ENCODE measurements around the gene CAPNS1. TPM values are rescaled to one million over a fixed set of nuclear protein-coding genes. Genes with fewer than 3 reads are reported as not detected.
A peak's percentile ranks its signal among the peaks of the same experiment; 100 is the strongest.

Gene CAPNS1
- total and polyA plus RNA-seq, 2 experiments from 2014 or later: 199 to 320 TPM

GRCh38 chr19:36111200-36111539 lies 28.7 kb upstream of the CAPNS1 start:
- H3K4me3 ChIP-seq: no peak overlapping the region
- H4K20me1 ChIP-seq (ENCODE audit: insufficient read depth, poor library complexity, severe bottlenecking): no peaks in the 10 kb centered on the region
- H3K27me3 ChIP-seq: no peaks in the 10 kb centered on the region
- DNase-seq (ENCODE audit: low spot score): no peak
- H3K79me2 ChIP-seq: peaks cover 12% of the 10 kb centered on the region
- no peak overlapping the region for H2AFZ ChIP-seq
- no peak overlapping the region for H3K4me2 ChIP-seq
- peaks cover 8% of the 10 kb centered on the region for H3K4me1 ChIP-seq (ENCODE audit: insufficient read depth)
- H3K27ac ChIP-seq: no peak overlapping the region
- TF ChIP-seq, protein P1, sequence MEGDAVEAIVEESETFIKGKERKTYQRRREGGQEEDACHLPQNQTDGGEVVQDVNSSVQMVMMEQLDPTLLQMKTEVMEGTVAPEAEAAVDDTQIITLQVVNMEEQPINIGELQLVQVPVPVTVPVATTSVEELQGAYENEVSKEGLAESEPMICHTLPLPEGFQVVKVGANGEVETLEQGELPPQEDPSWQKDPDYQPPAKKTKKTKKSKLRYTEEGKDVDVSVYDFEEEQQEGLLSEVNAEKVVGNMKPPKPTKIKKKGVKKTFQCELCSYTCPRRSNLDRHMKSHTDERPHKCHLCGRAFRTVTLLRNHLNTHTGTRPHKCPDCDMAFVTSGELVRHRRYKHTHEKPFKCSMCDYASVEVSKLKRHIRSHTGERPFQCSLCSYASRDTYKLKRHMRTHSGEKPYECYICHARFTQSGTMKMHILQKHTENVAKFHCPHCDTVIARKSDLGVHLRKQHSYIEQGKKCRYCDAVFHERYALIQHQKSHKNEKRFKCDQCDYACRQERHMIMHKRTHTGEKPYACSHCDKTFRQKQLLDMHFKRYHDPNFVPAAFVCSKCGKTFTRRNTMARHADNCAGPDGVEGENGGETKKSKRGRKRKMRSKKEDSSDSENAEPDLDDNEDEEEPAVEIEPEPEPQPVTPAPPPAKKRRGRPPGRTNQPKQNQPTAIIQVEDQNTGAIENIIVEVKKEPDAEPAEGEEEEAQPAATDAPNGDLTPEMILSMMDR (IDR thresholded peaks at IDR 0.05; ENCODE audit: poor library complexity): no peak
- TF ChIP-seq EZH2phosphoT487 (IDR thresholded peaks at IDR 0.05; ENCODE audit: low read depth, severe bottlenecking, unreplicated experiment) (no peak), EZH2 (IDR thresholded peaks at IDR 0.05; ENCODE audit: borderline replicate concordance) (no peak)
- no peaks in the 10 kb centered on the region for H3K9me3 ChIP-seq (ENCODE audit: low read depth)
- no peaks in the 10 kb centered on the region for H3K36me3 ChIP-seq (replicated peaks; ENCODE audit: insufficient read depth, low read depth)
- no peaks in the 10 kb centered on the region for H3K9me2 ChIP-seq (replicated peaks; ENCODE audit: insufficient read depth)
- WGBS (ENCODE audit: low lambda C conversion rate, missing lambda C conversion rate): 86% methylated on average over 12 of the region's 13 CpGs

GRCh38 chr19:36112678-36113077 lies 27.2 kb upstream of the CAPNS1 start:
- peaks cover 12% of the 10 kb centered on the region for H3K4me1 ChIP-seq (ENCODE audit: insufficient read depth)
- TF ChIP-seq EZH2 (IDR thresholded peaks at IDR 0.05; ENCODE audit: borderline replicate concordance) (no peak), EZH2phosphoT487 (IDR thresholded peaks at IDR 0.05; ENCODE audit: low read depth, severe bottlenecking, unreplicated experiment) (no peak)
- TF ChIP-seq, protein P1 (IDR thresholded peaks at IDR 0.05; ENCODE audit: poor library complexity): no peak
- no peak for DNase-seq (ENCODE audit: low spot score)
- no peaks in the 10 kb centered on the region for H3K9me2 ChIP-seq (replicated peaks; ENCODE audit: insufficient read depth)
- WGBS (ENCODE audit: low lambda C conversion rate, missing lambda C conversion rate): 94% methylated on average over 10 of the region's 10 CpGs
- H3K27ac ChIP-seq: no peak overlapping the region
- no peak overlapping the region for H3K4me3 ChIP-seq
- no peaks in the 10 kb centered on the region for H3K36me3 ChIP-seq (replicated peaks; ENCODE audit: insufficient read depth, low read depth)
- no peaks in the 10 kb centered on the region for H3K27me3 ChIP-seq
- H3K4me2 ChIP-seq: no peak overlapping the region
- peaks cover 27% of the 10 kb centered on the region for H3K79me2 ChIP-seq
- H2AFZ ChIP-seq: no peak overlapping the region
- no peaks in the 10 kb centered on the region for H4K20me1 ChIP-seq (ENCODE audit: insufficient read depth, poor library complexity, severe bottlenecking)
- H3K9me3 ChIP-seq (ENCODE audit: low read depth): no peaks in the 10 kb centered on the region

GRCh38 chr19:36113425-36113824 lies 26.4 kb upstream of the CAPNS1 start:
- 96% methylated on average over 34 of the region's 34 CpGs for whole genome bisulfite sequencing (ENCODE audit: low lambda C conversion rate, missing lambda C conversion rate)
- no peak overlapping the region for H2AFZ ChIP-seq
- H3K4me3 ChIP-seq: peak overlapping the region; percentile 79

More at GRCh38 chr19:36113425-36113824, 26.4 kb upstream of the CAPNS1 start:
- H3K27ac ChIP-seq: no peak overlapping the region
- H3K79me2 ChIP-seq: peaks cover 32% of the 10 kb centered on the region
- peak overlapping the region; percentile 78 for H3K4me2 ChIP-seq
- H3K4me1 ChIP-seq (ENCODE audit: insufficient read depth): peaks cover 12% of the 10 kb centered on the region
- TF ChIP-seq EZH2phosphoT487 (IDR thresholded peaks at IDR 0.05; ENCODE audit: low read depth, severe bottlenecking, unreplicated experiment) (no peak), EZH2 (IDR thresholded peaks at IDR 0.05; ENCODE audit: borderline replicate concordance) (no peak)
- TF ChIP-seq, protein P1 (IDR thresholded peaks at IDR 0.05; ENCODE audit: poor library complexity): no peak
- no peaks in the 10 kb centered on the region for H3K9me2 ChIP-seq (replicated peaks; ENCODE audit: insufficient read depth)
- no peak for DNase-seq (ENCODE audit: low spot score)
- no peaks in the 10 kb centered on the region for H3K36me3 ChIP-seq (replicated peaks; ENCODE audit: insufficient read depth, low read depth)
- H3K27me3 ChIP-seq: no peaks in the 10 kb centered on the region
- no peaks in the 10 kb centered on the region for H4K20me1 ChIP-seq (ENCODE audit: insufficient read depth, poor library complexity, severe bottlenecking)
- H3K9me3 ChIP-seq (ENCODE audit: low read depth): no peaks in the 10 kb centered on the region
